HG03558 (cell line): Measurements from ENCODE around the gene IMMT.

Experiments
- ATAC-seq: cut with Tn5 transposase; IDR thresholded peaks from one replicate; pipeline ENCODE4 v1.9.1; 2021; ENCODE audit warnings: moderate number of reproducible peaks; ENCODE audit not compliant: unreplicated experiment; ENCODE audit errors: extremely low read depth

IMMT gene

GRCh38 chr2:86150502-86150901 is 44.8 kb downstream of the IMMT start:
- no peak for ATAC-seq

GRCh38 chr2:86147793-86148192 is 47.5 kb downstream of the IMMT start:
- ATAC-seq: no peak

- no peak for ATAC-seq
These were observed 51.2 kb downstream of the IMMT start for GRCh38 chr2:86143926-86144685.

GRCh38 chr2:86143307-86143706 is 52.0 kb downstream of the IMMT start:
- ATAC-seq: no peak

- no peak for ATAC-seq
These were observed 52.6 kb downstream of the IMMT start for GRCh38 chr2:86142436-86143257.

GRCh38 chr2:86140969-86141392 is 54.3 kb downstream of the IMMT start:
- ATAC-seq: no peak

- no peak for ATAC-seq
These were observed 55.3 kb downstream of the IMMT start for GRCh38 chr2:86139981-86140380.

GRCh38 chr2:86138736-86139625 is 56.3 kb downstream of the IMMT start:
- no peak for ATAC-seq

- ATAC-seq: no peak
These were observed 59.1 kb downstream of the IMMT start for GRCh38 chr2:86136141-86136540.

- no peak for ATAC-seq
These were observed 59.6 kb downstream of the IMMT start for GRCh38 chr2:86135653-86136052.

- ATAC-seq: no peak
These were observed 60.6 kb downstream of the IMMT start for GRCh38 chr2:86134709-86135108.

- no peak for ATAC-seq
These were observed 70.6 kb downstream of the IMMT start for GRCh38 chr2:86124683-86125082.

GRCh38 chr2:86123328-86123925 is 71.8 kb downstream of the IMMT start:
- ATAC-seq: no peak

- ATAC-seq: no peak
These were observed 77.1 kb downstream of the IMMT start for GRCh38 chr2:86118130-86118529.

- ATAC-seq: no peak
These were observed 88.2 kb downstream of the IMMT start for GRCh38 chr2:86107031-86107430.

GRCh38 chr2:86105969-86106945 is 89.0 kb downstream of the IMMT start, which contains the start of gene PTCD3:
TSS of gene PTCD3 (plus strand) at chr2:86106235. CDS start at chr2:86106248, 13 bp downstream.
- ATAC-seq: peak; percentile 61

- peak; percentile 42 for ATAC-seq
These were observed 89.9 kb downstream of the IMMT start, which contains the start of gene POLR1A for GRCh38 chr2:86105252-86105968. TSS of gene POLR1A (minus strand) at chr2:86105886. CDS start at chr2:86105776, 110 bp downstream.

GRCh38 chr2:86102157-86102556 is 93.1 kb downstream of the IMMT start:
- ATAC-seq: no peak
